HepG2 (cell line): Measurements from ENCODE around the gene NUDCD3. TPM values are rescaled to one million over a fixed set of nuclear protein-coding genes. Genes with fewer than 3 reads are reported as not detected.

Experiments
- ATAC-seq: fragments of 200-7000 bp; cut with Tn5 transposase; 3 replicates; pipeline ENCODE4 v1.9.1; 2020; ENCODE audit warnings: mild to moderate bottlenecking, moderate library complexity
- BruUV-seq: library from RNA; stranded (reverse); fragments of 400-500 nt; replicated peaks from 2 replicates; lab custom pipeline; 2021; lab: Mats Ljungman, UMichigan
- CTCF ChIA-PET: fragments of 300-600 bp; formaldehyde crosslinking; extraction: SDS; loops from one replicate; lab custom pipeline; 2021; ENCODE audit warnings: low total read pairs, inconsistent platforms, low intra/inter-chr PET ratio; lab: Yijun Ruan, JAX
- POLR2A ChIA-PET: fragments of 350-600 bp; sonication (Branson Sonifier 250); formaldehyde crosslinking; loops from one replicate; lab custom pipeline; 2020; ENCODE audit warnings: antibody characterized with exemption, inconsistent platforms; lab: Yijun Ruan, JAX
- DNase-seq: peaks from one replicate; pipeline ENCODE4 v3.0.0-alpha.2; 2015; ENCODE audit warnings: low spot score
- FAIRE-seq: peaks from 3 replicates; lab custom pipeline; 2011; peaks lifted over from hg19 to GRCh38; lab: Jason Lieb, UNC
- H2AFZ ChIP-seq: one replicate; pipeline ENCODE4 v1.6.1; 2011; ENCODE audit warnings: low read length, inconsistent platforms
- H3K27ac ChIP-seq: fragments of 300-600 bp; 3 replicates; pipeline ENCODE4 v1.8.0; 2011; ENCODE audit warnings: mixed run types, mild to moderate bottlenecking, mixed read lengths, low read length, inconsistent platforms; ENCODE audit not compliant: insufficient read depth; ENCODE audit errors: extremely low read length
- H3K27me3 ChIP-seq, 2 experiments: fragments of 200-600 bp in 1 of 2; 2 replicates in 1 of 2; 3 replicates in 1 of 2; pipeline versions ENCODE4 v1.6.0 to v1.8.0; 2011; ENCODE audit warnings: low read length in 2 of 2, mild to moderate bottlenecking in 2 of 2, moderate library complexity in 2 of 2, inconsistent platforms in 1 of 2; ENCODE audit not compliant: insufficient read depth in 2 of 2, control insufficient read depth in 1 of 2
- H3K36me3 ChIP-seq, 2 experiments: fragments of 200-600 bp in 1 of 2; replicated peaks in 1 of 2; 2 replicates in 1 of 2; 3 replicates in 1 of 2; pipeline versions ENCODE4 v1.5.1 to v1.8.0; 2011; ENCODE audit warnings: low read length in 2 of 2, inconsistent platforms in 1 of 2; ENCODE audit not compliant: insufficient read depth in 2 of 2, control insufficient read depth in 1 of 2
- H3K4me1 ChIP-seq: 2 replicates; pipeline ENCODE4 v1.5.1; 2012; ENCODE audit warnings: low read length, inconsistent platforms; ENCODE audit not compliant: insufficient read depth
- H3K4me2 ChIP-seq: 2 replicates; pipeline ENCODE4 v1.6.0; 2011; ENCODE audit warnings: low read depth, low read length, inconsistent platforms
- H3K4me3 ChIP-seq, 3 experiments: fragments of 200-600 bp in 1 of 3; sonication (generic), shearing (Covaris generic) in 1 of 3; replicated peaks in 1 of 3; 2 replicates each; pipeline ENCODE4 v1.5.1; 2011 to 2016; ENCODE audit warnings: low read length in 3 of 3, inconsistent platforms in 2 of 3, low read depth in 2 of 3, mild to moderate bottlenecking in 2 of 3, control low read depth in 1 of 3, mixed read lengths in 1 of 3; ENCODE audit not compliant: insufficient read depth in 1 of 3
- H3K79me2 ChIP-seq: one replicate; pipeline ENCODE4 v1.6.1; 2011; ENCODE audit warnings: low read length, inconsistent platforms; ENCODE audit not compliant: insufficient read depth
- H3K9ac ChIP-seq: 2 replicates; pipeline ENCODE4 v1.6.0; 2011; ENCODE audit warnings: mild to moderate bottlenecking, low read depth, low read length, inconsistent platforms; ENCODE audit not compliant: insufficient read depth
- H3K9me3 ChIP-seq: 2 replicates; pipeline ENCODE4 v1.5.1; 2012; ENCODE audit warnings: mild to moderate bottlenecking, low read length
- H4K20me1 ChIP-seq: 2 replicates; pipeline ENCODE4 v1.6.0; 2011; ENCODE audit warnings: inconsistent platforms, mild to moderate bottlenecking, low read length, moderate library complexity; ENCODE audit not compliant: insufficient read depth
- ARID4A ChIP-seq: sonication (generic); formaldehyde crosslinking; IDR thresholded peaks from 2 replicates; pipeline ENCODE4 v1.5.0; 2020; ENCODE audit warnings: mild to moderate bottlenecking, missing genetic modification reagents, borderline replicate concordance
- CTCF ChIP-seq: sonication (generic); formaldehyde crosslinking; IDR thresholded peaks from 2 replicates; pipeline ENCODE4 v1.5.0; 2020; ENCODE audit warnings: mild to moderate bottlenecking, missing genetic modification reagents, moderate library complexity
- GATAD2A ChIP-seq: IDR thresholded peaks from 2 replicates; pipeline ENCODE4 v1.6.1; 2016
- HNRNPK ChIP-seq: fragments of 200-400 bp; formaldehyde crosslinking; IDR thresholded peaks from 2 replicates; pipeline ENCODE4 v1.6.1; 2018; ENCODE audit warnings: low read length, low read depth, moderate library complexity, mild to moderate bottlenecking; ENCODE audit not compliant: poor library complexity, severe bottlenecking
- HNRNPL ChIP-seq: fragments of 200-400 bp; formaldehyde crosslinking; IDR thresholded peaks from 2 replicates; pipeline ENCODE4 v1.6.1; 2017; ENCODE audit warnings: mild to moderate bottlenecking, low read depth, low read length
- MATR3 ChIP-seq: sonication (generic); formaldehyde crosslinking; IDR thresholded peaks from 2 replicates; pipeline ENCODE4 v1.4.0; 2020; ENCODE audit warnings: missing genetic modification reagents
- MXD3 ChIP-seq: IDR thresholded peaks from 2 replicates; pipeline ENCODE4 v1.6.1; 2016; ENCODE audit warnings: mild to moderate bottlenecking, missing biosample characterization, missing genetic modification reagents
- NRL ChIP-seq: sonication (generic); formaldehyde crosslinking; IDR thresholded peaks from 2 replicates; pipeline ENCODE4 v1.5.0; 2020; ENCODE audit warnings: missing genetic modification reagents, mild to moderate bottlenecking, moderate library complexity, borderline replicate concordance
- PAF1 ChIP-seq: IDR thresholded peaks from 2 replicates; pipeline ENCODE4 v1.6.1; 2016; ENCODE audit warnings: missing genetic modification reagents, missing compliant biosample characterization
- PRPF4 ChIP-seq: fragments of 200-400 bp; formaldehyde crosslinking; IDR thresholded peaks from 2 replicates; pipeline ENCODE4 v1.6.1; 2016; ENCODE audit warnings: low read length, low read depth; ENCODE audit not compliant: poor library complexity, severe bottlenecking
- SRY ChIP-seq: sonication (generic); formaldehyde crosslinking; IDR thresholded peaks from 2 replicates; pipeline ENCODE4 v1.8.0; 2022; ENCODE audit warnings: mild to moderate bottlenecking, missing genetic modification reagents
- ZNF510 ChIP-seq: sonication (generic); formaldehyde crosslinking; IDR thresholded peaks from 2 replicates; pipeline ENCODE4 v1.4.0; 2020; ENCODE audit warnings: low read depth, mild to moderate bottlenecking, missing genetic modification reagents
- ZNF773 ChIP-seq: sonication (generic); formaldehyde crosslinking; IDR thresholded peaks from 2 replicates; pipeline ENCODE4 v1.4.0; 2020; ENCODE audit warnings: missing genetic modification reagents, borderline replicate concordance
- WGBS: methylation state at CpG from one replicate; pipeline ENCODE4 v1.1.6; 2017; ENCODE audit warnings: low lambda C conversion rate; 5-methylcytosine and 5-hydroxymethylcytosine counted together
- in situ Hi-C: cut with HindIII; loops from 2 replicates; pipeline ENCODE4 v1.10.0; 2017; ENCODE audit warnings: low pct_unique_long_range_greater_than_20kb; ENCODE audit not compliant: extremely low pct_ligation_motif_present
- intact Hi-C: fragments of 100-400 bp; cut with micrococcal nuclease; formaldehyde crosslinking; loops from one replicate; pipeline ENCODE4 v1.10.0; 2022; ENCODE audit not compliant: unreplicated experiment
- polyA plus RNA-seq, 8 experiments: library from polyadenylated mRNA; depleted of rRNA in 3 of 8; stranded (reverse) in 7 of 8; unstranded in 1 of 8; fragments of >200 nt; fragmentation: Illumina TruSeq in 4 of 8; extraction: Trizol in 4 of 8; gene quantifications; 2 replicates each; pipeline versions ENCODE4 v1.2.1 to v1.2.3, GENCODE V29; 2011 to 2016; ENCODE audit warnings: low read depth in 4 of 8, missing spikeins in 1 of 8, mixed read lengths in 1 of 8; ENCODE audit not compliant: insufficient read depth in 1 of 8
- total RNA-seq, 5 experiments: library from RNA; depleted of rRNA; stranded (reverse); fragments of >200 nt; fragmentation: Illumina TruSeq; extraction: Trizol; gene quantifications; 2 replicates each; pipeline ENCODE4 v1.2.3, GENCODE V29; 2016; ENCODE audit warnings: low read depth in 1 of 5
- TF ChIP-seq, protein P1 (sequence below): sonication (generic); formaldehyde crosslinking; IDR thresholded peaks from 2 replicates; pipeline ENCODE4 v1.9.0; 2022; ENCODE audit warnings: missing genetic modification reagents, mild to moderate bottlenecking, borderline replicate concordance

Gene NUDCD3
- total and polyA plus RNA-seq, 2 of the 13 experiments (the other 11 are each of a cell fraction or from before 2014, with no cell fraction given) = 20.8 to 49.9 TPM

DNA sequence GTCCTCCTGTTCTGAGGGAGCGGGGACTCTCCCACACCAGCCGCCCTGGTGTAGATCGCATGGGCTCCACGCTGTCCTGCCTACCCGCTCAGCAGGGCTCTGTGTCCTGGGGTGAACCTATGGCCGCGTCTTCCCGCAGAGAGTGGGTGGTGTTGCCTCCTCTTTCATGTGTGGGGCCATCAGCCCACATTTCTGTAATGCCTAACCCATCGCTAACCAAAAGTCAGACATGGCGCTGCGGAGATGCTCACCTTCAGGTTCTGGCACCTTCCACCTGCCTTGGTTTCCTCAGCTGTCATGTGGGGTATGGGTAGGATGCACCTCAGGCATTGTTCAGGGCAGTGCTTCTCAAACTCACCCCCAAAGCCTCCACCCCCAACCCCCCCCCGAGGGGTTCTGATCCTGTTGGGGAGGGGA is 114.5 kb downstream of the NUDCD3 start (continued):
- TF ChIP-seq ZNF510 (CRISPR knock-in tag) = no peak
- TF ChIP-seq GATAD2A = no peak
- TF ChIP-seq MXD3 (CRISPR knock-in tag) = no peak
- TF ChIP-seq NRL (CRISPR knock-in tag) = no peak
- TF ChIP-seq ZNF773 = no peak
- TF ChIP-seq, all 625 proteins: peak for 0

DNA sequence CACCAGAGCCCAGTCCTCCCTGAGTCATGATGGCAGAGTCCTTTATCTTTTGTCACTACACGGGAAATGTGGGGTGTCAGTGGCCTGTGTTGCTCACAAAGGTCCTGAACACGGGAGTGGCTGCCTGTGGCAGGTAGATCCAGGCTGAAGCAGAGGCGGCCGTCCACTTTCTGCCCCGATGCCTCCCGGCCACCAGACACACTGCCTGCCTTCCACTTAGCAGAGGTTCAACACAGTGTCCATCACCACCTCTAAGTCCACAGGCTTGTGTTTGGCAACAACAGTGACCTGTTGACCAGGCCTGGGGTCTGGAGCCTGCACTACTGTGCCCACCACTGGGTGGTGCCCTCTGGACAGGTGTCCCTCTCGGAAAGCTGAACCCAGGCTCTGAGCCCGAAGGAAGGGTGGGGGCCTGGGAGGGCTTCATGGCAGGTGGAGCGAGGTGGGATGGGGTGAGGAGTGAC is 115.2 kb downstream of the NUDCD3 start:
- no TSS peak for BruUV-seq
- Histone ChIP-seq H3K4me3 (peak overlapping the region in 1 of 3 experiments; percentile 10; a peak in 1 of 6 replicates), H3K27ac (no peak overlapping the region), H3K36me3 (no peaks in the 10 kb centered on the region), H3K79me2 (no peaks in the 10 kb centered on the region), H3K9me3 (no peaks in the 10 kb centered on the region), H4K20me1 (no peaks in the 10 kb centered on the region), H3K9ac (no peak overlapping the region), H3K4me1 (peaks cover 39% of the 10 kb centered on the region), H3K4me2 (peak overlapping the region; percentile 63; the same call in 1 of the 2 replicates), H2AFZ (peak overlapping the region; percentile 36), H3K27me3 (peaks cover 0 to 6% of the 10 kb centered on the region in 2 experiments; a peak in 1 of 5 replicates)
- CTCF ChIA-PET = interaction anchor here (1.7 kb wide), 1 partner anchor 102 kb away, joined by 7 read pairs; no protein-coding TSS in a partner anchor
- intact Hi-C loops (loop anchor here (1.0 to 5.0 kb wide), 2 partner anchors 102 to 190 kb away; no protein-coding TSS in a partner anchor), in situ Hi-C loops (no loop called here)
- WGBS = 0% methylated on average over 1 of the region's 9 CpGs
- POLR2A ChIA-PET = no interaction called here
- peak; percentile 49 for DNase-seq
- no peak for FAIRE-seq
- peak; percentile 84 for ATAC-seq
- TF ChIP-seq, protein P1, sequence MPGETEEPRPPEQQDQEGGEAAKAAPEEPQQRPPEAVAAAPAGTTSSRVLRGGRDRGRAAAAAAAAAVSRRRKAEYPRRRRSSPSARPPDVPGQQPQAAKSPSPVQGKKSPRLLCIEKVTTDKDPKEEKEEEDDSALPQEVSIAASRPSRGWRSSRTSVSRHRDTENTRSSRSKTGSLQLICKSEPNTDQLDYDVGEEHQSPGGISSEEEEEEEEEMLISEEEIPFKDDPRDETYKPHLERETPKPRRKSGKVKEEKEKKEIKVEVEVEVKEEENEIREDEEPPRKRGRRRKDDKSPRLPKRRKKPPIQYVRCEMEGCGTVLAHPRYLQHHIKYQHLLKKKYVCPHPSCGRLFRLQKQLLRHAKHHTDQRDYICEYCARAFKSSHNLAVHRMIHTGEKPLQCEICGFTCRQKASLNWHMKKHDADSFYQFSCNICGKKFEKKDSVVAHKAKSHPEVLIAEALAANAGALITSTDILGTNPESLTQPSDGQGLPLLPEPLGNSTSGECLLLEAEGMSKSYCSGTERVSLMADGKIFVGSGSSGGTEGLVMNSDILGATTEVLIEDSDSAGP = no peak
- TF ChIP-seq ARID4A (0 out of 2 replicates have a peak, but pooled peaks have one; percentile 12), HNRNPK (no peak), SRY (CRISPR knock-in tag) (no peak), CTCF (CRISPR knock-in tag) (peak; percentile 87), MATR3 (CRISPR knock-in tag) (no peak), HNRNPL (0 out of 2 replicates have a peak, but pooled peaks have one; percentile 26), PRPF4 (no peak), PAF1 (CRISPR knock-in tag) (no peak)
